Nephron (organoid): ENCODE measurements around the gene AGTRAP.

ENCODE experiments used
- H3K27ac Mint-ChIP-seq, 3 experiments: 2 replicates each; pipeline ENCODE4 v1.8.0; 2020; ENCODE audit warnings: mixed read lengths in 3 of 3, mild to moderate bottlenecking in 2 of 3, moderate library complexity in 1 of 3
- H3K27me3 Mint-ChIP-seq: 2 replicates; pipeline ENCODE4 v1.8.0; 2021; ENCODE audit warnings: low read depth, mild to moderate bottlenecking, moderate library complexity, mixed read lengths
- H3K36me3 Mint-ChIP-seq: 2 replicates; pipeline ENCODE4 v1.8.0; 2020; ENCODE audit warnings: low read depth, mixed read lengths
- H3K4me1 Mint-ChIP-seq: 2 replicates; pipeline ENCODE4 v1.8.0; 2020; ENCODE audit warnings: mixed read lengths
- H3K4me3 Mint-ChIP-seq, 3 experiments: 2 replicates each; pipeline ENCODE4 v1.8.0; 2020; ENCODE audit warnings: mild to moderate bottlenecking in 3 of 3, mixed read lengths in 3 of 3, moderate library complexity in 2 of 3
- H3K9me3 Mint-ChIP-seq: 2 replicates; pipeline ENCODE4 v1.8.0; 2020; ENCODE audit warnings: mixed read lengths
- CTCF ChIP-seq, 3 experiments: fragments of 200-600 bp; sonication (generic); IDR thresholded peaks; one replicate each; pipeline ENCODE4 v1.5.0; 2021; ENCODE audit warnings: antibody characterized with exemption in 3 of 3; ENCODE audit not compliant: unreplicated experiment in 3 of 3

Gene AGTRAP

GRCh38 chr1:11728126-11728806 is 7.7 kb upstream of the AGTRAP start:
- Mint-ChIP-seq H3K4me3 (no peak overlapping the region), H3K27me3 (peaks cover 3% of the 10 kb centered on the region), H3K36me3 (no peaks in the 10 kb centered on the region), H3K27ac (no peak overlapping the region), H3K9me3 (no peaks in the 10 kb centered on the region), H3K4me1 (peaks cover 29% of the 10 kb centered on the region)
- TF ChIP-seq CTCF (IDR thresholded peaks at IDR 0.05; ENCODE audit: unreplicated experiment in 3 of 3): no peak

DNA sequence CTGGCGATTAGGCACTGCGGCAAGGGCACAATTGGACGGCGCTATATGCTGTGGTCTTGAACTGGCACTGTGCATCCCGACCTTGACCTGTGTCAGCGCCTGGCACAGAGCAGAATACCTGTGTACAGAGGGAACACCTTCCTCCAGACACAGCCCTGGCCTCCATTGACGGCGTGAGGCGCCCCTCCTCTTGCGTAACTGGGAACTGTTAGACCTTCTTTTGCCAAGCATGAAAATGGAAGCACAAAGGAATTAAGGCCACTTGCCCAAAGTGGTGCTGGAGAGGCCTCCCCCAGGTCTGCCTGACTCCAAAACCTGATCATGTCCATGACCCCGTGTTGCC is 6.8 kb upstream of the AGTRAP start:
- Mint-ChIP-seq H3K4me1 (peaks cover 29% of the 10 kb centered on the region), H3K27ac (peak overlapping the region in 1 of 3 experiments; percentile 83), H3K9me3 (no peaks in the 10 kb centered on the region)

DNA sequence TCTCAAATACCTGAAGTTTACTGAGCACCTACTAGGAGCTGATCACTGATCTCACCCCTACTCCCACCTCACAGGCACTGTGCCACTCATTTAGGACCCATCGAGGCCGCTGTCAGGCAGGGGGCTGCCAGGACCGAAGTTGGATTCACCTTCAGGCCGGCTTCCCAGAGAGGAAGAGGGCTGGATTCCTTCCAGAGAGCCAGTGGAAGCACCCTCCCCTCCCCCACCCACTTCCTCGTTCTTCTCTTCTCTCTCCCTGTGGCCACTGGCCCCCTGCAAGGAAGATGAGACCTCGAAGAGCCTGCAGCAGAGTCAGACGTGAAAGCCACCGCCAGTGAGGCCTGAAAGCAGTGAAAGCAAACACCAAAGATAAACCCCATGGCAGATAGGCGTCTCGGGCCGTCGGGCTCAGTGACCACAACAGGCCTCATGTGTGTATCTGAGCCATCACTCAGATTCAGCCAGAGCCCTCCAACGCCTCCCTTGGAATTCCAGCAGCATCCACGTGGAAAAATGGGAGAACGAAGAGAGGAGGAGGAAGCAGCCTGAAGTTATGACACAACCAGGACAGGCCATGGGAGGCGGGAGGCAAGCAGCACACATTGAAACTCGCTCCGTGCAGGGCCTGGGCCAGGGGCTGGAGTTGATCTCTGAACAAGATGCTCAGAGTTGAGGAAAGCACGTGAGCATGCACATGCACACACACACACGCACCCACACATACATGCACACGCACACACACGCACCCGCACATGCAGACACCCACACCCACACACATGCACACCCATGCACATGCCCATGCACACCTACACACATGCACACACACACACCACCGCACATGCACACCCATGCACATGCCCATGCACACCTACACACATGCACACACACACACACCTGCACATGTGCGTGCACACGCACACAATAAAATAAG is 6.2 kb upstream of the AGTRAP start:
- Mint-ChIP-seq H3K4me1 (peaks cover 29% of the 10 kb centered on the region), H3K27ac (peak overlapping the region; percentile 71 to 83 (median 79)), H3K36me3 (no peaks in the 10 kb centered on the region), H3K27me3 (peaks cover 3% of the 10 kb centered on the region), H3K4me3 (peak overlapping the region; percentile 24 to 60 (median 32)), H3K9me3 (no peaks in the 10 kb centered on the region)
- no peak for TF ChIP-seq CTCF (IDR thresholded peaks at IDR 0.05; ENCODE audit: unreplicated experiment in 3 of 3)

More for the DNA sequence above, 6.8 kb upstream of the AGTRAP start:
- Mint-ChIP-seq H3K27me3 (peaks cover 3% of the 10 kb centered on the region), H3K4me3 (no peak overlapping the region), H3K36me3 (no peaks in the 10 kb centered on the region)
- no peak for TF ChIP-seq CTCF (IDR thresholded peaks at IDR 0.05; ENCODE audit: unreplicated experiment in 3 of 3)

DNA sequence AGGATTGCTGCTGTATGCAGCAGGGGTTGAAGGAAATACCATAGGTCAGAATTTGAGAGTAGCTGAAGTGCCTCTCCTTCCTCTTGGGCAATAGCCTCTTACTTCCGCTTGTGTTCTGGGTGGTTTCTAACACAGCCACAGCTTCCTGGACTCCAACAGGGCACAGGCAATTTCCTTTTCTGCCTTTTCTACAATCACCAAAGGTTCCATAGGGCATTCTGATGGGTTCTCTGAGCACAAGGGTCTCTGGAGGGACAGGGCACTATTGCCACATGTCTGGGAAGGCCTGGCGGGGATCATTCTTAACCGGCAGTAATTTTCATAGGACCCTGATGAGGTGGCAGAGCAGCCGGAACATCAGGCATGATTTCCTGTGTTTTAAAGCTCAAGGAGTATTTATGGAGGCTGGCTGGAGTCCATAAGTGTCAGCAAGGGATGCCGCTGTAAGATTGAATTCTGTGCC is 5.5 kb upstream of the AGTRAP start:
- Mint-ChIP-seq H3K36me3 (no peaks in the 10 kb centered on the region), H3K9me3 (no peaks in the 10 kb centered on the region), H3K4me1 (peaks cover 33% of the 10 kb centered on the region), H3K4me3 (peak overlapping the region in 2 of 3 experiments; percentile 6 to 32), H3K27me3 (peaks cover 3% of the 10 kb centered on the region), H3K27ac (peak overlapping the region; percentile 71 to 83 (median 79))
- TF ChIP-seq CTCF (IDR thresholded peaks at IDR 0.05; ENCODE audit: unreplicated experiment in 3 of 3): no peak

DNA sequence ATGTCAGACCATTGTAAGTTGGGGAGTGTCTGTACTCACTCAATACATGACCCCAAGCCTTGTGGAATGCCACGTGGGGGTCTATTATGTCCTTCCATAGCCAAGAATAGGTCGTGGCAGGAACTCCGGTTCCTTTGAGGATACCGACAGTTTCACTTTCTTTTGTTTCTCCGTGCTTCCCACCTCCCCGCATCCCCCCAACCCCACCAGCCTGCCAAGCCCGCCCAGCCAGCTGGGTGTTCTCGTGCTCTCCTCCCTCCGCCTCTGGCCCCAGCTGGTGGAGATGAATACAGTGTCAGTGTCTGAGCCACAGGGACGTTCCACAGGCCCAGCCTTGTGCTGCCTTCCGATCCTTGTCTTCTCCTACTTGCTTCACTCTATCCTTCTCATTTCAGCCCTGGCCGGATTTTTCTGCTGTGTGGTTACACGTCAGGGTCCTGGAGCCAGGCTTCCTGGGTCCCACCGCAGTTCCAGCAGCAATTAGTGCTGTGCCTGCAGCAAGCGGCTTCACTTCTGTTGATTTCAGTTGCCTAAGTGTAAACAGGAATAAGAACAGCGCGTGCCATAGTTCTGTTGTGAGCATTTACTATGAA is 4.1 kb upstream of the AGTRAP start:
- H3K36me3 Mint-ChIP-seq: no peaks in the 10 kb centered on the region
- no peaks in the 10 kb centered on the region for H3K9me3 Mint-ChIP-seq
- H3K27me3 Mint-ChIP-seq: peaks cover 3% of the 10 kb centered on the region
- peak overlapping the region; percentile 84 to 97 (median 95) for H3K27ac Mint-ChIP-seq
- H3K4me3 Mint-ChIP-seq: peak overlapping the region; percentile 69 to 85 (median 77)
- peaks cover 35% of the 10 kb centered on the region for H3K4me1 Mint-ChIP-seq
- no peak for TF ChIP-seq CTCF (IDR thresholded peaks at IDR 0.05; ENCODE audit: unreplicated experiment in 3 of 3)
